Neural progenitor cell (in vitro differentiated cells): ENCODE measurements around the gene NUP50.

Experiments
- EZH2 ChIP-seq: fragments of 200-600 bp; sonication (generic); IDR thresholded peaks from 2 replicates; pipeline ENCODE4 v1.6.1; 2017; ENCODE audit warnings: antibody characterized with exemption, mild to moderate bottlenecking, moderate library complexity
- TF ChIP-seq, protein P1 (sequence below): fragments of 200-600 bp; sonication (generic); IDR thresholded peaks from 2 replicates; pipeline ENCODE4 v1.5.1; 2017; ENCODE audit warnings: antibody characterized with exemption, mild to moderate bottlenecking

- TF ChIP-seq, protein P1, sequence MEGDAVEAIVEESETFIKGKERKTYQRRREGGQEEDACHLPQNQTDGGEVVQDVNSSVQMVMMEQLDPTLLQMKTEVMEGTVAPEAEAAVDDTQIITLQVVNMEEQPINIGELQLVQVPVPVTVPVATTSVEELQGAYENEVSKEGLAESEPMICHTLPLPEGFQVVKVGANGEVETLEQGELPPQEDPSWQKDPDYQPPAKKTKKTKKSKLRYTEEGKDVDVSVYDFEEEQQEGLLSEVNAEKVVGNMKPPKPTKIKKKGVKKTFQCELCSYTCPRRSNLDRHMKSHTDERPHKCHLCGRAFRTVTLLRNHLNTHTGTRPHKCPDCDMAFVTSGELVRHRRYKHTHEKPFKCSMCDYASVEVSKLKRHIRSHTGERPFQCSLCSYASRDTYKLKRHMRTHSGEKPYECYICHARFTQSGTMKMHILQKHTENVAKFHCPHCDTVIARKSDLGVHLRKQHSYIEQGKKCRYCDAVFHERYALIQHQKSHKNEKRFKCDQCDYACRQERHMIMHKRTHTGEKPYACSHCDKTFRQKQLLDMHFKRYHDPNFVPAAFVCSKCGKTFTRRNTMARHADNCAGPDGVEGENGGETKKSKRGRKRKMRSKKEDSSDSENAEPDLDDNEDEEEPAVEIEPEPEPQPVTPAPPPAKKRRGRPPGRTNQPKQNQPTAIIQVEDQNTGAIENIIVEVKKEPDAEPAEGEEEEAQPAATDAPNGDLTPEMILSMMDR: no peak
- no peak for TF ChIP-seq EZH2
Observed at GRCh38 chr22:45210174-45210573, 46.4 kb downstream of the NUP50 start.
